HG02943 (cell line): ENCODE measurements around the gene GLP1R.

Experiments used
- ATAC-seq: cut with Tn5 transposase; IDR thresholded peaks from one replicate; pipeline ENCODE4 v1.9.1; 2021; ENCODE audit warnings: mild to moderate bottlenecking, low read depth, moderate library complexity; ENCODE audit not compliant: unreplicated experiment

The GLP1R gene

GRCh38 chr6:39083231-39083634 is 34.7 kb downstream of the GLP1R start:
- ATAC-seq: no peak

GRCh38 chr6:39084506-39084905 is 35.9 kb downstream of the GLP1R start:
- no peak for ATAC-seq

- ATAC-seq: no peak
These were observed 36.7 kb downstream of the GLP1R start for GRCh38 chr6:39085129-39085797.

GRCh38 chr6:39086294-39086693 is 37.7 kb downstream of the GLP1R start:
- no peak for ATAC-seq

- no peak for ATAC-seq
These were observed 38.1 kb downstream of the GLP1R start for GRCh38 chr6:39086711-39087110.

GRCh38 chr6:39087197-39087596 is 38.6 kb downstream of the GLP1R start:
- ATAC-seq: no peak

GRCh38 chr6:39088331-39088730 is 39.8 kb downstream of the GLP1R start:
- no peak for ATAC-seq

- ATAC-seq: no peak
These were observed 41.5 kb downstream of the GLP1R start for GRCh38 chr6:39090036-39090435.

GRCh38 chr6:39091220-39091619 is 42.6 kb downstream of the GLP1R start:
- no peak for ATAC-seq

GRCh38 chr6:39092124-39092523 is 43.5 kb downstream of the GLP1R start:
- ATAC-seq: no peak

GRCh38 chr6:39093149-39093708 is 44.6 kb downstream of the GLP1R start:
- ATAC-seq: no peak

- ATAC-seq: no peak
These were observed 47.0 kb downstream of the GLP1R start for GRCh38 chr6:39095578-39095977.

GRCh38 chr6:39100358-39100757 is 51.8 kb downstream of the GLP1R start:
- no peak for ATAC-seq

GRCh38 chr6:39102071-39102820 is 53.7 kb downstream of the GLP1R start:
- ATAC-seq: no peak

GRCh38 chr6:39102821-39103136 is 54.2 kb downstream of the GLP1R start:
- ATAC-seq: no peak

GRCh38 chr6:39104528-39104927 is 55.9 kb downstream of the GLP1R start:
- no peak for ATAC-seq

- ATAC-seq: no peak
These were observed 58.5 kb downstream of the GLP1R start for GRCh38 chr6:39107034-39107433.

- ATAC-seq: no peak
These were observed 59.1 kb downstream of the GLP1R start for GRCh38 chr6:39107641-39108040.

GRCh38 chr6:39108041-39108839 is 59.7 kb downstream of the GLP1R start:
- ATAC-seq: no peak

- ATAC-seq: no peak
These were observed 62.7 kb downstream of the GLP1R start for GRCh38 chr6:39111280-39111679.

GRCh38 chr6:39113788-39114187 is 65.2 kb downstream of the GLP1R start:
- ATAC-seq: no peak
